ENCODE data around the gene INSYN2A.
A peak's percentile ranks its signal among the peaks of the same experiment; 100 is the strongest.

The INSYN2A gene

GRCh38 chr10:127196282-127197153, at the start of gene INSYN2A:
INSYN2A (minus strand) TSS chr10:127196591; CDS start chr10:127176395, 20,196 bp downstream.
- DNase-seq (ENCODE audit: low spot score) = peak; percentile 77

GRCh38 chr10:127245456-127245855, 49.1 kb upstream of the INSYN2A start:
- DNase-seq (ENCODE audit: low spot score) = no peak

- DNase-seq (ENCODE audit: low spot score) = peak; percentile 70
Observed at GRCh38 chr10:127243490-127244272, 47.3 kb upstream of the INSYN2A start.

- DNase-seq (ENCODE audit: low spot score) = no peak
Observed at GRCh38 chr10:127242914-127243313, 46.5 kb upstream of the INSYN2A start.

GRCh38 chr10:127236266-127236665, 39.9 kb upstream of the INSYN2A start:
- DNase-seq (ENCODE audit: low spot score) = no peak

- no peak for DNase-seq (ENCODE audit: low spot score)
Observed at GRCh38 chr10:127234306-127234800, 38.0 kb upstream of the INSYN2A start.

- DNase-seq (ENCODE audit: low spot score) = no peak
Observed at GRCh38 chr10:127228195-127228787, 31.9 kb upstream of the INSYN2A start.

- DNase-seq (ENCODE audit: low spot score) = no peak
Observed at GRCh38 chr10:127227663-127228062, 31.3 kb upstream of the INSYN2A start.

- DNase-seq (ENCODE audit: low spot score) = no peak
Observed at GRCh38 chr10:127227027-127227426, 30.6 kb upstream of the INSYN2A start.

GRCh38 chr10:127221281-127221680, 24.9 kb upstream of the INSYN2A start:
- DNase-seq (ENCODE audit: low spot score) = no peak

- DNase-seq (ENCODE audit: low spot score) = no peak
Observed at GRCh38 chr10:127218658-127219057, 22.3 kb upstream of the INSYN2A start.

- no peak for DNase-seq (ENCODE audit: low spot score)
Observed at GRCh38 chr10:127216786-127217185, 20.4 kb upstream of the INSYN2A start.

GRCh38 chr10:127216274-127216673, 19.9 kb upstream of the INSYN2A start:
- DNase-seq (ENCODE audit: low spot score) = no peak

- DNase-seq (ENCODE audit: low spot score) = no peak
Observed at GRCh38 chr10:127215866-127216265, 19.5 kb upstream of the INSYN2A start.

GRCh38 chr10:127210936-127211466, 14.6 kb upstream of the INSYN2A start:
- no peak for DNase-seq (ENCODE audit: low spot score)

- no peak for DNase-seq (ENCODE audit: low spot score)
Observed at GRCh38 chr10:127207081-127207480, 10.7 kb upstream of the INSYN2A start.

GRCh38 chr10:127203067-127203466, 6.7 kb upstream of the INSYN2A start:
- DNase-seq (ENCODE audit: low spot score) = no peak

GRCh38 chr10:127200646-127201045, 4.3 kb upstream of the INSYN2A start:
- DNase-seq (ENCODE audit: low spot score) = no peak

GRCh38 chr10:127198721-127199120, 2.3 kb upstream of the INSYN2A start:
- DNase-seq (ENCODE audit: low spot score) = no peak

GRCh38 chr10:127198307-127198706, 1.9 kb upstream of the INSYN2A start:
- DNase-seq (ENCODE audit: low spot score) = no peak

- no peak for DNase-seq (ENCODE audit: low spot score)
Observed at GRCh38 chr10:127197154-127197432, 702 bp upstream of the INSYN2A start.

- peak; percentile 64 for DNase-seq (ENCODE audit: low spot score)
Observed at GRCh38 chr10:127195571-127196281, 665 bp downstream of the INSYN2A start.

Data from ecto neural progenitor cell (in vitro differentiated cells).